PFSK-1 (cell line): Measurements from ENCODE around the gene HMGCLL1.

ENCODE experiments used
- FOXP2 ChIP-seq: optimal IDR thresholded peaks from 2 replicates; pipeline ENCODE3; 2011; ENCODE audit warnings: borderline replicate concordance, control low read depth, inconsistent platforms; ENCODE audit not compliant: insufficient read depth; ENCODE audit errors: extremely low read length, extremely low read depth
- POLR2AphosphoS5 ChIP-seq: IDR thresholded peaks from 2 replicates; pipeline ENCODE4 v1.6.1; 2012; ENCODE audit warnings: low read depth, mild to moderate bottlenecking, control low read depth, low read length, moderate library complexity
- REST ChIP-seq, 2 experiments: IDR thresholded peaks; 2 replicates each; pipeline versions ENCODE4 v1.6.1 to v1.8.0; 2011 to 2012; ENCODE audit warnings: low read depth in 2 of 2, low read length in 2 of 2, control low read depth in 1 of 2, inconsistent platforms in 1 of 2, mild to moderate bottlenecking in 1 of 2, moderate library complexity in 1 of 2; ENCODE audit not compliant: insufficient read depth in 1 of 2
- SIN3A ChIP-seq: IDR thresholded peaks from 2 replicates; pipeline ENCODE4 v1.6.1; 2012; ENCODE audit warnings: mild to moderate bottlenecking, low read length, moderate library complexity, borderline replicate concordance; ENCODE audit not compliant: insufficient read depth
- TAF1 ChIP-seq: IDR thresholded peaks from 2 replicates; pipeline ENCODE4 v1.6.1; 2012; ENCODE audit warnings: low read length, control low read depth, borderline replicate concordance; ENCODE audit not compliant: insufficient read depth

Gene HMGCLL1

GRCh38 chr6:55569638-55570037 lies 9.4 kb downstream of the HMGCLL1 start:
- TF ChIP-seq POLR2AphosphoS5 = no peak
- no peak for TF ChIP-seq SIN3A
- no peak for TF ChIP-seq REST (IDR thresholded peaks at IDR 0.05; ENCODE audit: insufficient read depth in 1 of 2, low read depth in 2 of 2, low read length in 2 of 2)
- TF ChIP-seq TAF1 = no peak
- no peak for TF ChIP-seq FOXP2

- TF ChIP-seq POLR2AphosphoS5 (no peak), TAF1 (no peak), SIN3A (no peak)
Observed at GRCh38 chr6:55568808-55569439, 10.1 kb downstream of the HMGCLL1 start.

GRCh38 chr6:55567558-55567957 lies 11.4 kb downstream of the HMGCLL1 start:
- TF ChIP-seq FOXP2 (no peak), REST (IDR thresholded peaks at IDR 0.05; ENCODE audit: insufficient read depth in 1 of 2, low read depth in 2 of 2, low read length in 2 of 2) (no peak), POLR2AphosphoS5 (no peak), SIN3A (no peak), TAF1 (no peak)

GRCh38 chr6:55566036-55566710 lies 12.8 kb downstream of the HMGCLL1 start:
- no peak for TF ChIP-seq SIN3A

GRCh38 chr6:55562318-55562717 lies 16.7 kb downstream of the HMGCLL1 start:
- no peak for TF ChIP-seq POLR2AphosphoS5
- no peak for TF ChIP-seq REST (IDR thresholded peaks at IDR 0.05; ENCODE audit: insufficient read depth in 1 of 2, low read depth in 2 of 2, low read length in 2 of 2)
- TF ChIP-seq SIN3A = no peak
- TF ChIP-seq FOXP2 = no peak
- TF ChIP-seq TAF1 = no peak

- no peak for TF ChIP-seq SIN3A
- no peak for TF ChIP-seq POLR2AphosphoS5
- TF ChIP-seq TAF1 = no peak
- TF ChIP-seq FOXP2 = no peak
- no peak for TF ChIP-seq REST (IDR thresholded peaks at IDR 0.05; ENCODE audit: insufficient read depth in 1 of 2, low read depth in 2 of 2, low read length in 2 of 2)
Observed at GRCh38 chr6:55560290-55560885, 18.6 kb downstream of the HMGCLL1 start.
